Uterus (tissue), 4 donors: Measurements from ENCODE around the gene MAPK10. TPM values are rescaled to one million over a fixed set of nuclear protein-coding genes. Genes with fewer than 3 reads are reported as not detected.

Experiments used
- DNase-seq, 2 donors: peaks; one replicate each; pipeline ENCODE4 v3.0.0-alpha.2; 2019 to 2020
- H3K27ac ChIP-seq, 2 donors: fragments of 200-600 bp; sonication (generic); 1 replicate in 1 of 2; 2 replicates in 1 of 2; pipeline ENCODE4 v1.5.1; 2016 to 2018
- H3K27me3 ChIP-seq, 2 donors: fragments of 200-600 bp; sonication (generic); one replicate each; pipeline ENCODE4 v1.5.1; 2018 to 2019; ENCODE audit warnings: control low read depth in 1 of 2
- H3K36me3 ChIP-seq, 2 donors: fragments of 200-600 bp; sonication (generic); one replicate each; pipeline ENCODE4 v1.5.1; 2019; ENCODE audit warnings: control low read depth in 1 of 2
- H3K4me1 ChIP-seq, 2 donors: fragments of 200-600 bp; sonication (generic); one replicate each; pipeline ENCODE4 v1.5.1; 2018 to 2019; ENCODE audit warnings: control low read depth in 1 of 2
- H3K4me3 ChIP-seq, 2 donors: fragments of 200-600 bp; sonication (generic); 1 replicate in 1 of 2; 2 replicates in 1 of 2; pipeline ENCODE4 v1.5.1; 2018 to 2019; ENCODE audit warnings: mild to moderate bottlenecking in 1 of 2
- H3K9me3 ChIP-seq, 2 donors: fragments of 200-600 bp; sonication (generic); one replicate each; pipeline ENCODE4 v1.5.1; 2019; ENCODE audit warnings: control low read depth in 1 of 2
- CTCF ChIP-seq, 4 experiments: fragments of 200-600 bp in 2 of 4; fragments of 450-650 bp in 2 of 4; sonication (generic) in 2 of 4; IDR thresholded peaks; one replicate each; pipeline ENCODE4 v1.5.1; 2016 to 2019; ENCODE audit warnings: antibody characterized with exemption in 4 of 4, mild to moderate bottlenecking in 2 of 4, moderate library complexity in 1 of 4
- POLR2A ChIP-seq, 2 donors: fragments of 450-650 bp; IDR thresholded peaks; one replicate each; pipeline ENCODE4 v1.6.1; 2016; ENCODE audit warnings: antibody characterized with exemption in 2 of 2, mild to moderate bottlenecking in 1 of 2, moderate library complexity in 1 of 2
- intact Hi-C: fragments of 100-400 bp; cut with DNase I; formaldehyde crosslinking; loops from one replicate; pipeline ENCODE4 v1.15.1; 2023; ENCODE audit warnings: low total_unique reads
- total RNA-seq, 4 donors: library from RNA; depleted of rRNA in 3 of 4; stranded (reverse); fragments of >200 nt in 3 of 4; gene quantifications; one replicate each; pipeline versions ENCODE4 v1.1.0 to v1.2.4, GENCODE V29; 2014 to 2023
- donor health status: DM: yes; HTN: yes; CAD: no.

The MAPK10 gene
- total RNA-seq, 4 donors from 2014 or later: 38.2 to 144 (median 73.0) TPM

- Histone ChIP-seq H3K36me3 (no peaks in the 10 kb centered on the region), H3K4me1 (no peaks in the 10 kb centered on the region), H3K4me3 (no peak overlapping the region), H3K27me3 (no peaks in the 10 kb centered on the region), H3K9me3 (no peaks in the 10 kb centered on the region), H3K27ac (no peak overlapping the region)
- no peak for DNase-seq
- intact Hi-C loops: no loop called here
- TF ChIP-seq CTCF (IDR thresholded peaks at IDR 0.05) (no peak), POLR2A (IDR thresholded peaks at IDR 0.05) (no peak)
Measured at GRCh38 chr4:86319390-86319789, 40.5 kb downstream of the MAPK10 start.

- no peaks in the 10 kb centered on the region for H3K9me3 ChIP-seq
- no peak for TF ChIP-seq CTCF (IDR thresholded peaks at IDR 0.05)
- TF ChIP-seq POLR2A (IDR thresholded peaks at IDR 0.05): no peak
- H3K27me3 ChIP-seq: no peaks in the 10 kb centered on the region
- no peaks in the 10 kb centered on the region for H3K36me3 ChIP-seq
- no peak for DNase-seq
- intact Hi-C loops: no loop called here
- no peaks in the 10 kb centered on the region for H3K4me1 ChIP-seq
- no peak overlapping the region for H3K27ac ChIP-seq
- no peak overlapping the region for H3K4me3 ChIP-seq
Measured at GRCh38 chr4:86315579-86315978, 44.3 kb downstream of the MAPK10 start.

- H3K4me3 ChIP-seq: no peak overlapping the region
- TF ChIP-seq CTCF (IDR thresholded peaks at IDR 0.05) (no peak), POLR2A (IDR thresholded peaks at IDR 0.05) (no peak)
- intact Hi-C loops: no loop called here
- no peaks in the 10 kb centered on the region for H3K27me3 ChIP-seq
- DNase-seq: no peak
- no peaks in the 10 kb centered on the region for H3K9me3 ChIP-seq
- no peak overlapping the region for H3K27ac ChIP-seq
- H3K4me1 ChIP-seq: no peaks in the 10 kb centered on the region
- no peaks in the 10 kb centered on the region for H3K36me3 ChIP-seq
Measured at GRCh38 chr4:86313656-86314055, 46.2 kb downstream of the MAPK10 start.

- DNase-seq: no peak
- peak overlapping the region; percentile 49 to 54 for H3K27ac ChIP-seq
- intact Hi-C loops: no loop called here
- H3K4me1 ChIP-seq: no peaks in the 10 kb centered on the region
- no peak for TF ChIP-seq POLR2A (IDR thresholded peaks at IDR 0.05)
- no peak for TF ChIP-seq CTCF (IDR thresholded peaks at IDR 0.05)
- no peaks in the 10 kb centered on the region for H3K27me3 ChIP-seq
- no peaks in the 10 kb centered on the region for H3K9me3 ChIP-seq
- H3K36me3 ChIP-seq: no peaks in the 10 kb centered on the region
- no peak overlapping the region for H3K4me3 ChIP-seq
Measured at GRCh38 chr4:86307432-86307831, 52.4 kb downstream of the MAPK10 start.

- no peaks in the 10 kb centered on the region for H3K27me3 ChIP-seq
- intact Hi-C loops: no loop called here
- H3K36me3 ChIP-seq: no peaks in the 10 kb centered on the region
- H3K4me3 ChIP-seq: no peak overlapping the region
- H3K27ac ChIP-seq: peak overlapping the region; percentile 49 to 54
- H3K4me1 ChIP-seq: no peaks in the 10 kb centered on the region
- H3K9me3 ChIP-seq: no peaks in the 10 kb centered on the region
- no peak for TF ChIP-seq CTCF (IDR thresholded peaks at IDR 0.05)
- TF ChIP-seq POLR2A (IDR thresholded peaks at IDR 0.05): no peak
- DNase-seq: no peak
Measured at GRCh38 chr4:86306816-86307215, 53.0 kb downstream of the MAPK10 start.
